GM21619 (cell line): ENCODE results near the gene SLC52A3.
"Not testable (repeated sequence)": the region's sequence is repeated elsewhere in the genome, so short reads cannot be mapped to it uniquely, and the experiment has no call there.

Source experiments
- ATAC-seq: cut with Tn5 transposase; IDR thresholded peaks from one replicate; pipeline ENCODE4 v1.9.1; 2021; ENCODE audit not compliant: unreplicated experiment

SLC52A3 gene

GRCh38 chr20:768426-768978 lies at the start of gene SLC52A3:
TSS of gene SLC52A3 (minus strand) at chr20:768500. CDS start at chr20:765774, 2,726 bp downstream.
- no peak for ATAC-seq

- no peak for ATAC-seq
Observed at GRCh38 chr20:815914-816606, 47.8 kb upstream of the SLC52A3 start.

- ATAC-seq = no peak
Observed at GRCh38 chr20:815226-815625, 46.9 kb upstream of the SLC52A3 start.

- no peak for ATAC-seq
Observed at GRCh38 chr20:813390-813789, 45.1 kb upstream of the SLC52A3 start.

GRCh38 chr20:812435-812814 lies 44.1 kb upstream of the SLC52A3 start:
- not testable (repeated sequence) for ATAC-seq

- ATAC-seq = not testable (repeated sequence)
Observed at GRCh38 chr20:811776-812434, 43.6 kb upstream of the SLC52A3 start.

- ATAC-seq = no peak
Observed at GRCh38 chr20:805713-806112, 37.4 kb upstream of the SLC52A3 start.

GRCh38 chr20:801678-802077 lies 33.4 kb upstream of the SLC52A3 start:
- no peak for ATAC-seq

- not testable (repeated sequence) for ATAC-seq
Observed at GRCh38 chr20:800026-800425, 31.7 kb upstream of the SLC52A3 start.

GRCh38 chr20:798746-799145 lies 30.4 kb upstream of the SLC52A3 start:
- not testable (repeated sequence) for ATAC-seq

- no peak for ATAC-seq
Observed at GRCh38 chr20:796921-797320, 28.6 kb upstream of the SLC52A3 start.

GRCh38 chr20:792248-792647 lies 23.9 kb upstream of the SLC52A3 start:
- ATAC-seq = no peak

- ATAC-seq = no peak
Observed at GRCh38 chr20:791056-791455, 22.8 kb upstream of the SLC52A3 start.

- ATAC-seq = no peak
Observed at GRCh38 chr20:787825-788224, 19.5 kb upstream of the SLC52A3 start.

GRCh38 chr20:779771-780170 lies 11.5 kb upstream of the SLC52A3 start:
- no peak for ATAC-seq

GRCh38 chr20:776165-776564 lies 7.9 kb upstream of the SLC52A3 start:
- ATAC-seq = no peak

GRCh38 chr20:775679-776135 lies 7.4 kb upstream of the SLC52A3 start:
- ATAC-seq = no peak

- ATAC-seq = no peak
Observed at GRCh38 chr20:774660-775057, 6.4 kb upstream of the SLC52A3 start.

GRCh38 chr20:774016-774659 lies 5.8 kb upstream of the SLC52A3 start:
- no peak for ATAC-seq

GRCh38 chr20:772806-773205 lies 4.5 kb upstream of the SLC52A3 start:
- no peak for ATAC-seq

- no peak for ATAC-seq
Observed at GRCh38 chr20:771741-772464, 3.6 kb upstream of the SLC52A3 start.
